GM10266 (cell line): ENCODE measurements around the gene ADI1.
"Not testable (repeated sequence)": the region's sequence is repeated elsewhere in the genome, so short reads cannot be mapped to it uniquely, and the experiment has no call there.

Source experiments
- DNase-seq: peaks from one replicate; pipeline ENCODE4 v3.0.0; 2012; ENCODE audit errors: extremely low spot score
- CTCF ChIP-seq: IDR thresholded peaks from 2 replicates; pipeline ENCODE4 v1.5.1; 2012; ENCODE audit warnings: mild to moderate bottlenecking, low read depth; ENCODE audit not compliant: control insufficient read depth, insufficient read depth; ENCODE audit errors: missing control alignments

The ADI1 gene

GRCh38 chr2:3503483-3503882, 15.8 kb downstream of the ADI1 start:
- no peak for DNase-seq

GRCh38 chr2:3503046-3503445, 16.3 kb downstream of the ADI1 start:
- TF ChIP-seq CTCF = no peak

More at GRCh38 chr2:3503483-3503882, 15.8 kb downstream of the ADI1 start:
- TF ChIP-seq CTCF = no peak

GRCh38 chr2:3500326-3500899, 18.9 kb downstream of the ADI1 start:
- no peak for DNase-seq
- TF ChIP-seq CTCF = no peak

More at GRCh38 chr2:3503046-3503445, 16.3 kb downstream of the ADI1 start:
- DNase-seq = no peak

GRCh38 chr2:3498783-3499394, 20.4 kb downstream of the ADI1 start:
- DNase-seq = no peak
- TF ChIP-seq CTCF = no peak

GRCh38 chr2:3496708-3497080, 22.6 kb downstream of the ADI1 start:
- not testable (repeated sequence) for DNase-seq

GRCh38 chr2:3494984-3495666, 24.2 kb downstream of the ADI1 start:
- DNase-seq = no peak
- no peak for TF ChIP-seq CTCF

GRCh38 chr2:3493615-3494007, 25.7 kb downstream of the ADI1 start:
- DNase-seq = no peak
- TF ChIP-seq CTCF = no peak
